ENCODE measurements around the gene NFATC2.

Gene NFATC2

DNA sequence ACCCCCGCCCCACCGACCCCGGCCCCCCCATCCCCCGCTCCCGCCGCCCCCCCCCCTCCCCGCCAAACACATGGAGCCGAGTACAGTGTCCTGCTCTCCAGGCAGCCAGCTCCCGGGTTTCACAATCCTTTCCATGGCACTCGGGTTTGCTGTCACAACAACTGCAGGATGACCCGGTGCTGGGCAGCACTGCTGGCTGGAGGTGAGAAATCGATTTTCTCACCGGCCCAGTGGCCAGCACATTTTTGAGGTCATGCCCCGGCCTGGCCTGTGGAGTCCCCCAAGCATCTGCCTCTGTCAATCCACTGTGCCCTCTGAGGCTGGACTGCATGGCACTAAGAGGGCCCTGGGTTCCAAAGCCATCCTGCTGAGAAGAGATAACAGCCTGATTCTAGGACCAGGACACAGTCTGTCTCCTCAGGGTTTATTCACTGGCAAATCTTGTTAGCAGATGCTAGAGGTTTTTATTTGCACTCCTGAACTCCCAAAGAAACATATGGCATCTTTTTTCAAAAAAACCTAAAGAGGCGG lies 129.5 kb downstream of the NFATC2 start:
- no peak for DNase-seq (ENCODE audit: low spot score)

- DNase-seq (ENCODE audit: low spot score): no peak
These were observed 130.1 kb downstream of the NFATC2 start for GRCh38 chr20:51412333-51412871.

DNA sequence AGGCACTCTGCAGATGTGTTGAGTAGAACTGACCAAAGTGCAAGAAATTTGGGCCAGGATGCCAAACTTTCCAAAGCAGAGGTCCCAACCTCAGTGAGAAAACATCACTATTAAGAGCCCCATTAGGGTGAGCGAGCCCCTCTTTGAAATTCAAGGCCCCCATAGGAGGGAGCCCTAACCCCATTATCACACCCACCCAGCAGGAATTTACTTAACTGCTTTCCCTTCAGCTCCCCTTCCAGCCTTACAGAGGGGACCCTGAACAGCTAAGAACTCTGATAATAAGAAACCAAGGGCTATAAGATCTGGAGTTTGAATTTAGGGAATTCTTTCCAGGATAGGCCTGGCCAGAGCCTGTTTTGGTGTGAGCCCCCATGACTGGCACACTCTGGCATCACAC lies 130.6 kb downstream of the NFATC2 start:
- no peak for DNase-seq (ENCODE audit: low spot score)

DNA sequence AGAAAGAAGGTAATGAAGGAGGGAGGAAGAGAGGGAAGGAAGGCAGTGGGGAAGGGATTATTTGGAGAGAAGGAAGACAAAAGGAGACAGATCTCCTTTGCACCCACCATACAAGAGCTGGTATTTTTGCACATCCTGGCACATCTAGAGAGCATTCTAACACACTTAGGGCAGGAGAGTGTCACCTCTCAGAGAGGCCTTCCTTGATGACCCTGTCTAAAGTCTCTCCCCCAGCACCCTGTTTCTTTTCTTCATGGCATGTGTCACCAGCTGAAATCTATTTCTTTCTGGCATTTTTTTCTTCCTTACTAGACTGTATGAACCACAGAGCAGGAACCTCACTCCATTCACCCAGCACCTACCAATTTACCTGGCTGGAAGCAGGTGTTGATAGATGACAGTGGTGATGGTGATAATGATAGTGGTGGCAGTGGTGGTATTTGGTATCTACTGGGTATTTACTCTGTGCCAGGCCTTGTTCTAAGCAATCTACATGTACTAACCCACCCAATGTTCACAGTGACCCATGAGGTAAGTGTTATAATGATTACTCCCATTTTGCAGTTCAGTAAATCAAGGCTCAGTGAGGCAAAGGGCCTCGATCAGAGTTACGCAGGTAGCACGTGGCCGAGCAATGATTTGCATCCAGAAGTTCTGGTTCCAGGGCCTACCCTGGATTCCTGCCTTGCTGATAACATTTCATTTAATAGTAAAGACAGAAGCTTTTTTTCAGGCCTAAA lies 131.8 kb downstream of the NFATC2 start:
- no peak for DNase-seq (ENCODE audit: low spot score)

DNA sequence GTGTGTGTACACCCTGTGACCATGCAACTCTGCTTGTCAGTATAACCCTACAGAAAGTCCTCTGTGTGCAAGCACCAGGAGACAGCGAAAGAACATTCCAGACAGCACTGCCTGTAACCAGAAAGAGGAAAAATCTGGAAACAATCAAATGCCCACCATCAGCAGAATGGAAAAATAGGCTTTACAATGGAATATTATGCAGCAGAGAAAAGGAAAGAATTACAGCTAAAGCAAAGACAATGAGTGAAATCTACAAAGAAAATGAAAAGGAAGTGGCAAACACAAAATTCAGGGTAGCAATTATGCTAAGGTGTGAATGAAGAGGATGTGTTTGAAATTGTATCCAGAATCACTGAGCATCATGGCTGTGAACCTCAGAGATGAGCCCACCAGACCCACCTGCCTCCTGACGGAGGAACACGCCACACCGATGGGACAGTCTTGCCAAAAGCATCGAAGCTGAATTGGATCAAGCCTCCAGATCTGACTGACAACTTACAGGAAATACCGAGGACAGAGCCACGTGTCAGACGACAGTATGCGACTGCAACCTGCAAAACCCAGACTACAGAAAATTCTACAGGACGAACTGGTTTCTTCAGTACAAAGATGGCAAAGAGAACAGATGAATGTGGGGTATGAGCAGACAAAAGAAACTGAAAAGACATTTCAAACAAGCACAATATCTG lies 133.2 kb downstream of the NFATC2 start:
- DNase-seq (ENCODE audit: low spot score): no peak

- no peak for DNase-seq (ENCODE audit: low spot score)
These were observed 138.0 kb downstream of the NFATC2 start for GRCh38 chr20:51404297-51405060.

DNA sequence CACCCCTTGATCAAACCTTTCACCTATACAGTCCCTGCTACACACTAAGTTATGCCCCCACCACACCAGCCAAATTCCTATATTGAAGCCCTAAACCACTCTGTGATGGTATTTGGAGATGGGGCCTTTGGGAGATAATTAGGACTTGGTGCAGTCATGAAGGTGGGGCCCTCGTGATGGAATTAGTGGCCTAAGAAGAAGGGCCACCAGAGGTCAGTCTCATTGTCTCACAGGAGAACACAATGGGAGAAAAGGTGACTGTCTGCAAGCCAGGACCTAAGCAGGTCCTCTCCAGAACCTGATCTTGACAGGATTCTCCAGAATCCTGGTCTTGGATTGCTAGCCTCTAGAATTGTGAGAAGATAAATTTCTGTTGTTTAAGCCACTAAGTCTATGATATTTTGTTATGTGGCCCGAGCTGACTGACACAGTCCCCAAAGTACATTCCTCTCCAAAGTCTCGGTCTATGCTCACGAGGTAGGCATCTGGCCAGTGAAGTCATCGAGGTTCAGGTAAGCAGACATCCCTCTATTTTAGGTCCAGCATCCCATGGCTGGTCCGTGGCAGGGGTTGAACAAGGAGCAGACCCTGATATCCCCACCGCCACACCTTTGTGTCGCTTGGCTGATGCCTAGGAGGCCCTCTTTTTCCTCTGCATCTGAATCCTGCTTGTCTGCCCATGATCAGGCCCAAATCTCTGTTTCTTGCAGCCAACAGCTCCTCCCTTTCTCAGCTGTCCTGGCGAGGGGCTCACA lies 138.9 kb downstream of the NFATC2 start:
- no peak for DNase-seq (ENCODE audit: low spot score)

DNA sequence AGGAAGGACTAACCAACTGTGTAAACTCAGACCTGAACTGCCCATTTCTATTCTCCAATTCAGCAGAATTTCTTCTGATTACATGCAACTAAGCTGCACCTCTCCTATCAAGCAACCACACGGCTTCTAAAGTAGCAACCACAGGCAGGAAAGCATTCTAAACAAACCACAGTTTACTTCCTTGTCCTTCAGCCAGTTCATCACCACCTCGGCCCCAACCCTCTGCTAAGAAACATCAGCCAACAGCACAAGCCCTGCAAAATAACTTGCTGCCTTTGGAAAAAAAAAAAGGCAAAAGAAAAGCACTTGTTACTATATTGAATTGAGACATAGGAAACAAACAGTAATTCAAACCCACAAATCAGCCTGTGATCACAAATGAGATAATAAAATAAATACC lies 140.3 kb downstream of the NFATC2 start:
- DNase-seq (ENCODE audit: low spot score): no peak

DNA sequence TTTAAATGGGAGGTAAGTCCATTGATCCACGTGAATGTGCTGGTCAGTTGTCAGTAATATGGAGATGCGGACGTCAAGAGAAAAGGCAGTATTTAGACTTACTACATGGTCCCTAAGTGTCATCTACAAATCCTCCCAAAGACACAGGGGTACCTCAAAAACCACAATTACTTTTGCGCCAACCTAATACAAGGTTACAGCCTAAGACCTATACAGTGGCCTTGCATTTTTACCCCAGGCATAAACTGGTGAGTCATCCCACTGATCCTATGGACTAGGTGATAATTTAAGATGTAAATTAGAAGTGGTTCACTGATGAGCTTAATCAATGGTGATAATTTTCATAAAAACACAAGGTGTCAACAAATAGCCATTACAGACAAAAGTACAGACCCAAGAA lies 141.0 kb downstream of the NFATC2 start:
- DNase-seq (ENCODE audit: low spot score): no peak

- no peak for DNase-seq (ENCODE audit: low spot score)
These were observed 142.2 kb downstream of the NFATC2 start for GRCh38 chr20:51400051-51400926.

DNA sequence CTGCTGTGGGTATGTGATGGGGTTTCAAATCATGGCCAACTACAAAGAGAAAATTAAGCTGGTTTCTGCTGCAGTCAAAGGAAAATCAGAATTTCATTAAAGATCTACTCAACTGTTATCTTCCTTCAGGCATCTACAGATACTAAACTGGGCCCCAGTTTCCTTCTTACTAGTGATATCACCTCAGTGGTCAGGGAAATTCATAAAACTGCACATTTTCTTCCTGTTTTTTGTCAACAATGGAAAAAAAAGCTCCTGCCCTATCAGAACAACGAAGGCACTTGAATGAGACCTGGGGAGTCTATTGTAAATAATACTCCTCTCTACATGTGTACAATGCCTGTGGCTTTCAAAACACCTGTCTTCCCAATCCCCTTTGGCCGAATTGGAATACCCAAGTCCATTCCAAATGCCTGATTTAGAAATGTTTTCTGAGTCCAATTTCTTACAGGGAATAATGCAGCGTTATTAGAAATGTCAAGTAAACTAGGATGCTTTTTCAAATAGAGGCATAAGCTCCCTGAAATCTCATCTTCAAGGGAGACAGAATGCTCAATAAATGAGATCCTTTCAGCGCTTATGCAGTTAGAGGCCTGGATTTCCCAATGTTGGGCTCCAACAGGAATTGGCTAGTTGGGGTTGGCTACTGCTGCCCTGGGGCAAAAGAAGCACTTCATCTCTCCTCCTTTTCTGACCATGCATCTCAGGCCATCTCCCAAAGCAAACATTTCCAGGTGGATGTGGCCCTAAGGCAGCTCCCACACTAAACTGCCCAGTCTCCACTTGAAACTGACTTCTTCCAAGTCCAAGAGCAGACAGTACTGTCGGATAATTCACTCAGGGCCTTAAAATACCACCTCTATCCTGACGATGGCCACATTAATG lies 143.3 kb downstream of the NFATC2 start:
- DNase-seq (ENCODE audit: low spot score): no peak

DNA sequence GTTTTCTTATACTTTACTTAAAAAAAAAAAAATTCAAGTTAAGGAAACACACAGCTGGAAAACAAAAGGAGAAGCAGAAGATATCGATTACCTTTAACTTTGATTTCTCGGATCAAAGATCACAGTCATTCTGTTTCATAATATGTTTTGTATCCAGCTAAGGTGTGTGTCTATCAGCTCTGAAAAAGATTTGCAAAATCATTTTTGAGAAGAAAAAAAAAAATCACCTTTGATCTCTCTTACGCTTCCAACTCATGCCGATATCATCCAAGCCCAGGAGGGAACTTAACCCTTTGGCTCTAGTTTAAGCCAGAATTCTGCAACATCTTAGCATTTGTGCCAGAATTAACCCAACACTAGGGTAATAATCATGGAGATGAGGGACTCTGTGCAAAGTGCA lies 144.0 kb downstream of the NFATC2 start:
- no peak for DNase-seq (ENCODE audit: low spot score)

- no peak for DNase-seq (ENCODE audit: low spot score)
These were observed 144.4 kb downstream of the NFATC2 start for GRCh38 chr20:51398083-51398482.

DNA sequence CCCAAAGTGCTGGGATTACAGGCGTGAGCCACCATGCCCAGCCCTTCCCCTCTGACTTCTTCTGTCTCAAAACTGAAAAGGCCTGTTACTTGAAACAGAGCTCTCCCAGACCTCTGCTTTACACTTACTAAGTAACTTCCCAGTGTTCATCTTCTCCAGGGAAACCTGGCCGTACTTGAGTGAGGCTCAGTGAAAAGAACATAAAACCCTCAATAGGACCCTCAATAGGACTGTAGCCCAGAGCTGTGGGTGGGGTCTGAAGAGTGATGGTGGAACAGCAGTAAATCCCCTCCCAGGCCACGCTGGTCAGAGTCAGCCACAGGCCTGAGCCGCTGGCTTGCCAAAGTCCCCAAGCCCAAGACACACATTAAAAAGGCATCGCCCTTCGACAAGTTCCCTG lies 145.4 kb downstream of the NFATC2 start:
- DNase-seq (ENCODE audit: low spot score): no peak

GRCh38 chr20:51396365-51396909 lies 146.1 kb downstream of the NFATC2 start:
- DNase-seq (ENCODE audit: low spot score): no peak

GRCh38 chr20:51394706-51395105 lies 147.8 kb downstream of the NFATC2 start:
- no peak for DNase-seq (ENCODE audit: low spot score)

DNA sequence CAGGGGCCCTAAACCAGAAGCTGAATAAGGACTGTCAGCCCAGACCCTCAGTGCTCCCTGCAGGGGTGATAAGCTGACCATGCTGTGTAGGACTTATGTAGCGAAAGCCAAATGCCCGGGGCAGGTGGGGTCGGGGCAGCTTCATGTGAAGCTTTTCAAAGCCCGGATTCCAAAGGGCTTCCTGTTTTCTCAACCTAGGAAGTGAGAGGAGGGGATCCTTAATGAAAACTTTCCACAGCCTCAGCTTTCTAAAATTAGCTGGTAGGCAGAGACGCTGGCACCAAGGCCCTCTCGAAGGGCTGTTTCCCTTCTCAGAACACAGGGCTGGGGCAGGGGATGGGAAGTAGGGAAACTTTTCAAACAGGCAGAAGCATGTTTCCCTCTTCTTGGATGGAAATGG lies 148.9 kb downstream of the NFATC2 start:
- no peak for DNase-seq (ENCODE audit: low spot score)

GRCh38 chr20:51392614-51393186 lies 149.8 kb downstream of the NFATC2 start:
- DNase-seq (ENCODE audit: low spot score): no peak

- no peak for DNase-seq (ENCODE audit: low spot score)
These were observed 150.6 kb downstream of the NFATC2 start for GRCh38 chr20:51391926-51392325.

Measured in ecto neural progenitor cell (in vitro differentiated cells).